Vagina (tissue), 2 donors: ENCODE results near the gene IPO11.

Source experiments
- CTCF ChIP-seq, 3 experiments: fragments of 450-650 bp in 2 of 3; fragments of 200-600 bp in 1 of 3; sonication (generic) in 1 of 3; IDR thresholded peaks; one replicate each; pipeline ENCODE4 v1.5.1; 2017 to 2019; ENCODE audit warnings: antibody characterized with exemption in 3 of 3, mild to moderate bottlenecking in 2 of 3, moderate library complexity in 2 of 3
- POLR2A ChIP-seq, 2 donors: fragments of 450-650 bp; IDR thresholded peaks; one replicate each; pipeline ENCODE4 v1.6.1; 2017; ENCODE audit warnings: antibody characterized with exemption in 2 of 2, mild to moderate bottlenecking in 2 of 2, moderate library complexity in 2 of 2

GRCh38 chr5:62502456-62503101, 90.0 kb downstream of the IPO11 start:
- TF ChIP-seq CTCF (IDR thresholded peaks at IDR 0.05), result no peak
- no peak for TF ChIP-seq POLR2A (IDR thresholded peaks at IDR 0.05)
